ENCODE results near the gene NADSYN1. TPM values are rescaled to one million over a fixed set of nuclear protein-coding genes. Genes with fewer than 3 reads are reported as not detected.

The NADSYN1 gene
- total RNA-seq, 1 donor from 2014 or later: 91.3 TPM

- intact Hi-C loops (cut with DNase I): no loop called here
- DNase-seq: peak; percentile 40
- H3K36me3 ChIP-seq: peaks cover 79% of the 10 kb centered on the region
Observed at GRCh38 chr11:71490731-71491390, 37.9 kb downstream of the NADSYN1 start.

GRCh38 chr11:71491531-71491930, 38.5 kb downstream of the NADSYN1 start:
- H3K27me3 ChIP-seq: no peaks in the 10 kb centered on the region
- intact Hi-C loops (cut with DNase I): no loop called here
- no peak for TF ChIP-seq CTCF (IDR thresholded peaks at IDR 0.05)
- H3K4me3 ChIP-seq: no peak overlapping the region
- ATAC-seq: peak; percentile 13
- H3K4me1 ChIP-seq: peaks cover 9% of the 10 kb centered on the region
- H3K36me3 ChIP-seq: peaks cover 78% of the 10 kb centered on the region
- peak; percentile 48 for DNase-seq
- H3K9me3 ChIP-seq: no peaks in the 10 kb centered on the region
- no peak overlapping the region for H3K27ac ChIP-seq

More at GRCh38 chr11:71490731-71491390, 37.9 kb downstream of the NADSYN1 start:
- peaks cover 9% of the 10 kb centered on the region for H3K4me1 ChIP-seq
- no peak overlapping the region for H3K27ac ChIP-seq
- H3K27me3 ChIP-seq: no peaks in the 10 kb centered on the region
- ATAC-seq: peak; percentile 5
- H3K4me3 ChIP-seq: no peak overlapping the region
- no peaks in the 10 kb centered on the region for H3K9me3 ChIP-seq
- TF ChIP-seq CTCF (IDR thresholded peaks at IDR 0.05): no peak

- Histone ChIP-seq H3K36me3 (peaks cover 77% of the 10 kb centered on the region), H3K27me3 (no peaks in the 10 kb centered on the region), H3K27ac (no peak overlapping the region), H3K4me3 (no peak overlapping the region), H3K9me3 (no peaks in the 10 kb centered on the region), H3K4me1 (peaks cover 9% of the 10 kb centered on the region)
- no peak for DNase-seq
- no peak for ATAC-seq
- intact Hi-C loops (cut with DNase I): no loop called here
- TF ChIP-seq CTCF (IDR thresholded peaks at IDR 0.05): no peak
Observed at GRCh38 chr11:71491940-71492339, 38.9 kb downstream of the NADSYN1 start.

GRCh38 chr11:71495286-71496230, 42.6 kb downstream of the NADSYN1 start:
- H3K27ac ChIP-seq: no peak overlapping the region
- peaks cover 92% of the 10 kb centered on the region for H3K36me3 ChIP-seq
- TF ChIP-seq CTCF (IDR thresholded peaks at IDR 0.05): no peak
- H3K27me3 ChIP-seq: no peaks in the 10 kb centered on the region
- no peaks in the 10 kb centered on the region for H3K9me3 ChIP-seq
- no peak overlapping the region for H3K4me3 ChIP-seq
- DNase-seq (no peak), ATAC-seq (no peak)
- intact Hi-C loops (cut with DNase I): no loop called here
- no peaks in the 10 kb centered on the region for H3K4me1 ChIP-seq

- H3K4me1 ChIP-seq: no peaks in the 10 kb centered on the region
- DNase-seq: no peak
- no peak overlapping the region for H3K4me3 ChIP-seq
- no peaks in the 10 kb centered on the region for H3K9me3 ChIP-seq
- H3K27me3 ChIP-seq: no peaks in the 10 kb centered on the region
- ATAC-seq: no peak
- intact Hi-C loops (cut with DNase I): no loop called here
- H3K36me3 ChIP-seq: peaks cover 92% of the 10 kb centered on the region
- TF ChIP-seq CTCF (IDR thresholded peaks at IDR 0.05): no peak
- H3K27ac ChIP-seq: no peak overlapping the region
Observed at GRCh38 chr11:71496421-71496820, 43.4 kb downstream of the NADSYN1 start.

All from upper lobe of right lung (tissue), 1 donor.